ENCODE results near the gene ICAM3. TPM values are rescaled to one million over a fixed set of nuclear protein-coding genes. Genes with fewer than 3 reads are reported as not detected.

The ICAM3 gene
- total RNA-seq, 6 experiments from 2014 or later = 14.7 to 17.7 (median 16.8) TPM

GRCh38 chr19:10333758-10334587, 5.5 kb downstream of the ICAM3 start:
- peak; percentile 11 for DNase-seq
- peaks cover 16% of the 10 kb centered on the region; the same call in 1 of the 2 replicates for H3K36me3 Mint-ChIP-seq (ENCODE audit: low read depth)

GRCh38 chr19:10332965-10333757, 6.3 kb downstream of the ICAM3 start, which contains the start of gene RAVER1:
Gene RAVER1, minus strand, starts transcription at chr19:10333529. Its CDS starts 22 bp downstream, at chr19:10333507.
- Mint-ChIP-seq H3K36me3 (ENCODE audit: low read depth) (peaks cover 16% of the 10 kb centered on the region; the same call in 1 of the 2 replicates), H3K4me1 (ENCODE audit: low read depth) (peaks cover 17% of the 10 kb centered on the region), H3K9me3 (no peaks in the 10 kb centered on the region), H3K27me3 (ENCODE audit: insufficient read depth) (no peaks in the 10 kb centered on the region; the same call in none of the 2 replicates), H3K4me3 (peak within 1 kb of the TSS; percentile 99), H3K27ac (peak within 1 kb of the TSS; percentile 97)
- TF ChIP-seq CTCF (IDR thresholded peaks at IDR 0.05) = no peak; the same call in 1 of the 2 replicates
- peak; percentile 95 for DNase-seq

More at GRCh38 chr19:10333758-10334587, 5.5 kb downstream of the ICAM3 start:
- TF ChIP-seq CTCF (IDR thresholded peaks at IDR 0.05) = no peak
- H3K27ac Mint-ChIP-seq = peak overlapping the region; percentile 97
- H3K9me3 Mint-ChIP-seq = no peaks in the 10 kb centered on the region
- peak overlapping the region; percentile 99 for H3K4me3 Mint-ChIP-seq
- H3K27me3 Mint-ChIP-seq (ENCODE audit: insufficient read depth) = peaks cover 6% of the 10 kb centered on the region
- peaks cover 17% of the 10 kb centered on the region for H3K4me1 Mint-ChIP-seq (ENCODE audit: low read depth)

GRCh38 chr19:10332158-10332964, 7.1 kb downstream of the ICAM3 start:
- peaks cover 16% of the 10 kb centered on the region; the same call in 1 of the 2 replicates for H3K36me3 Mint-ChIP-seq (ENCODE audit: low read depth)
- H3K4me3 Mint-ChIP-seq = peak overlapping the region; percentile 99
- no peak for DNase-seq
- H3K27ac Mint-ChIP-seq = peak overlapping the region; percentile 97
- peaks cover 17% of the 10 kb centered on the region for H3K4me1 Mint-ChIP-seq (ENCODE audit: low read depth)
- TF ChIP-seq CTCF (IDR thresholded peaks at IDR 0.05) = peak; percentile 54; the same call in 1 of the 2 replicates
- H3K27me3 Mint-ChIP-seq (ENCODE audit: insufficient read depth) = no peaks in the 10 kb centered on the region; the same call in none of the 2 replicates
- no peaks in the 10 kb centered on the region for H3K9me3 Mint-ChIP-seq

DNA sequence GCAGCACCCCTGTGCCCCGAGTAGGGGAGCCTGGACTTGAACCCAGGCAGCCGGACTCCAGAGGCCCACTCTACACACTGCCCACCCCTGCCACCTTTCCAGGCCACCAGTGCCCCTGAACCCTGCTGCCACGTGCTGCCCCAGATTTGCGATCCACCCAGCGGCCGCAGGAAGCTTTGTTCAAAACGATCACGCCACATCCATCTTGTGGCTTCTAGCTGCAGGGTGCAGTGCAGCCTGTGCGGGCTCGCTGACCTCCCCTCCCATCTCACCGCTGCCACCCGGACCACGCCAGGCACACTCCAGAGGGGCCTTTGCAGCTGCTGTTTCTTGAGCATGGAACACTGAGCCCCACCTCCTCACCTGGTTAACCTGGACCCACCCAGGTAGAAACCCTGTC, 9.9 kb downstream of the ICAM3 start:
- H3K27me3 Mint-ChIP-seq (ENCODE audit: insufficient read depth) = no peaks in the 10 kb centered on the region; the same call in none of the 2 replicates
- peaks cover 16% of the 10 kb centered on the region; the same call in 1 of the 2 replicates for H3K36me3 Mint-ChIP-seq (ENCODE audit: low read depth)
- no peak overlapping the region for H3K27ac Mint-ChIP-seq
- peaks cover 17% of the 10 kb centered on the region for H3K4me1 Mint-ChIP-seq (ENCODE audit: low read depth)
- no peak overlapping the region for H3K4me3 Mint-ChIP-seq
- no peaks in the 10 kb centered on the region for H3K9me3 Mint-ChIP-seq
- no peak for TF ChIP-seq CTCF (IDR thresholded peaks at IDR 0.05)
- DNase-seq = no peak

Data from HFFc6 (cell line).